K562 (cell line): Measurements from ENCODE around the gene ZNF750. TPM values are rescaled to one million over a fixed set of nuclear protein-coding genes. Genes with fewer than 3 reads are reported as not detected.

Experiments used
- ARHGAP35 ChIP-seq: fragments of 450-650 bp; IDR thresholded peaks from 2 replicates; pipeline ENCODE4 v1.6.1; 2018; ENCODE audit not compliant: partially characterized antibody
- ARID1B ChIP-seq: fragments of 450-650 bp; IDR thresholded peaks from 2 replicates; pipeline ENCODE4 v1.6.1; 2016; ENCODE audit warnings: antibody characterized with exemption, mild to moderate bottlenecking, inconsistent platforms
- COPS2 ChIP-seq: fragments of 450-650 bp; conservative IDR thresholded peaks from 2 replicates; pipeline ENCODE4 v1.6.1; 2016; ENCODE audit warnings: mild to moderate bottlenecking, moderate library complexity
- E2F3 ChIP-seq: fragments of 250-450 bp; sonication (Bioruptor Pico); IDR thresholded peaks from 2 replicates; pipeline ENCODE4 v1.4.0; 2020; ENCODE audit warnings: mild to moderate bottlenecking
- EGR1 ChIP-seq: fragments of 450-650 bp; conservative IDR thresholded peaks from 2 replicates; pipeline ENCODE4 v1.6.1; 2017; ENCODE audit warnings: mild to moderate bottlenecking
- MIER1 ChIP-seq: fragments of 450-650 bp; IDR thresholded peaks from 2 replicates; pipeline ENCODE4 v1.6.1; 2016; ENCODE audit warnings: antibody characterized with exemption, mild to moderate bottlenecking, low read depth
- NFRKB ChIP-seq: fragments of 450-650 bp; IDR thresholded peaks from 2 replicates; pipeline ENCODE4 v1.6.1; 2016; ENCODE audit warnings: low read depth
- PCBP1 ChIP-seq: fragments of 200-400 bp; formaldehyde crosslinking; IDR thresholded peaks from 2 replicates; pipeline ENCODE4 v1.6.1; 2018; ENCODE audit warnings: mild to moderate bottlenecking, low read depth, low read length; ENCODE audit not compliant: poor library complexity, severe bottlenecking
- SAFB2 ChIP-seq: fragments of 200-400 bp; formaldehyde crosslinking; IDR thresholded peaks from 2 replicates; pipeline ENCODE4 v1.6.1; 2018; ENCODE audit warnings: borderline replicate concordance, low read length, low read depth, moderate library complexity; ENCODE audit not compliant: severe bottlenecking
- SMARCA5 ChIP-seq: fragments of 450-650 bp; IDR thresholded peaks from 2 replicates; pipeline ENCODE4 v1.6.1; 2016
- TCF3 ChIP-seq: sonication (generic); formaldehyde crosslinking; IDR thresholded peaks from 2 replicates; pipeline ENCODE4 v1.4.0; 2020; ENCODE audit warnings: mild to moderate bottlenecking, missing genetic modification reagents
- ZNF143 ChIP-seq: sonication (generic); formaldehyde crosslinking; IDR thresholded peaks from 2 replicates; pipeline ENCODE4 v1.9.0; 2022; ENCODE audit warnings: mild to moderate bottlenecking, missing genetic modification reagents
- ZNF274 ChIP-seq: IDR thresholded peaks from 2 replicates; pipeline ENCODE4 v1.6.1; 2011; ENCODE audit warnings: low read depth, mild to moderate bottlenecking, low read length, moderate library complexity, borderline replicate concordance
- ZNF384 ChIP-seq: IDR thresholded peaks from 2 replicates; pipeline ENCODE4 v1.6.1; 2012; ENCODE audit warnings: low read depth, low read length, improper control_type of control experiment
- polyA plus RNA-seq, 8 experiments: library from polyadenylated mRNA; depleted of rRNA in 4 of 8; stranded (reverse) in 5 of 8; unstranded in 3 of 8; fragments of >200 nt; fragmentation: Nextera tagmentation in 2 of 8; fragmentation: Illumina TruSeq in 1 of 8; extraction: Ambion mirVana in 2 of 8; extraction: Trizol in 1 of 8; gene quantifications; 2 replicates each; pipeline versions ENCODE4 v1.2.1 to v1.2.3, GENCODE V29; 2011 to 2014; ENCODE audit warnings: inconsistent platforms in 1 of 8, missing spikeins in 1 of 8
- total RNA-seq, 7 experiments: library from RNA; depleted of rRNA in 6 of 7; stranded (reverse); fragments of >200 nt in 6 of 7; fragmentation: Illumina TruSeq in 2 of 7; extraction: Trizol in 2 of 7; gene quantifications; 2 replicates each; pipeline versions ENCODE4 v1.2.1 to v1.2.3, GENCODE V29; 2011 to 2021; ENCODE audit warnings: low replicate concordance in 1 of 7
- TF ChIP-seq, protein P1 (sequence below), 2 experiments: fragments of 450-650 bp; IDR thresholded peaks; 2 replicates each; pipeline ENCODE4 v1.6.1; 2016; ENCODE audit warnings: mild to moderate bottlenecking in 2 of 2, borderline replicate concordance in 1 of 2, low read depth in 1 of 2, moderate library complexity in 1 of 2
- TF ChIP-seq, protein P2 (sequence below): sonication (generic); formaldehyde crosslinking; IDR thresholded peaks from 2 replicates; pipeline ENCODE4 v1.8.1; 2023; ENCODE audit warnings: mild to moderate bottlenecking, missing genetic modification reagents
- TF ChIP-seq, protein P3 (sequence below): sonication (generic); formaldehyde crosslinking; IDR thresholded peaks from 2 replicates; pipeline ENCODE4 v1.4.0; 2020; ENCODE audit warnings: mild to moderate bottlenecking, missing genetic modification reagents

ZNF750 gene
- total and polyA plus RNA-seq, 9 of the 15 experiments (the other 6 are each of a cell fraction or from before 2014, with no cell fraction given) = not detected

- TF ChIP-seq, protein P1, sequence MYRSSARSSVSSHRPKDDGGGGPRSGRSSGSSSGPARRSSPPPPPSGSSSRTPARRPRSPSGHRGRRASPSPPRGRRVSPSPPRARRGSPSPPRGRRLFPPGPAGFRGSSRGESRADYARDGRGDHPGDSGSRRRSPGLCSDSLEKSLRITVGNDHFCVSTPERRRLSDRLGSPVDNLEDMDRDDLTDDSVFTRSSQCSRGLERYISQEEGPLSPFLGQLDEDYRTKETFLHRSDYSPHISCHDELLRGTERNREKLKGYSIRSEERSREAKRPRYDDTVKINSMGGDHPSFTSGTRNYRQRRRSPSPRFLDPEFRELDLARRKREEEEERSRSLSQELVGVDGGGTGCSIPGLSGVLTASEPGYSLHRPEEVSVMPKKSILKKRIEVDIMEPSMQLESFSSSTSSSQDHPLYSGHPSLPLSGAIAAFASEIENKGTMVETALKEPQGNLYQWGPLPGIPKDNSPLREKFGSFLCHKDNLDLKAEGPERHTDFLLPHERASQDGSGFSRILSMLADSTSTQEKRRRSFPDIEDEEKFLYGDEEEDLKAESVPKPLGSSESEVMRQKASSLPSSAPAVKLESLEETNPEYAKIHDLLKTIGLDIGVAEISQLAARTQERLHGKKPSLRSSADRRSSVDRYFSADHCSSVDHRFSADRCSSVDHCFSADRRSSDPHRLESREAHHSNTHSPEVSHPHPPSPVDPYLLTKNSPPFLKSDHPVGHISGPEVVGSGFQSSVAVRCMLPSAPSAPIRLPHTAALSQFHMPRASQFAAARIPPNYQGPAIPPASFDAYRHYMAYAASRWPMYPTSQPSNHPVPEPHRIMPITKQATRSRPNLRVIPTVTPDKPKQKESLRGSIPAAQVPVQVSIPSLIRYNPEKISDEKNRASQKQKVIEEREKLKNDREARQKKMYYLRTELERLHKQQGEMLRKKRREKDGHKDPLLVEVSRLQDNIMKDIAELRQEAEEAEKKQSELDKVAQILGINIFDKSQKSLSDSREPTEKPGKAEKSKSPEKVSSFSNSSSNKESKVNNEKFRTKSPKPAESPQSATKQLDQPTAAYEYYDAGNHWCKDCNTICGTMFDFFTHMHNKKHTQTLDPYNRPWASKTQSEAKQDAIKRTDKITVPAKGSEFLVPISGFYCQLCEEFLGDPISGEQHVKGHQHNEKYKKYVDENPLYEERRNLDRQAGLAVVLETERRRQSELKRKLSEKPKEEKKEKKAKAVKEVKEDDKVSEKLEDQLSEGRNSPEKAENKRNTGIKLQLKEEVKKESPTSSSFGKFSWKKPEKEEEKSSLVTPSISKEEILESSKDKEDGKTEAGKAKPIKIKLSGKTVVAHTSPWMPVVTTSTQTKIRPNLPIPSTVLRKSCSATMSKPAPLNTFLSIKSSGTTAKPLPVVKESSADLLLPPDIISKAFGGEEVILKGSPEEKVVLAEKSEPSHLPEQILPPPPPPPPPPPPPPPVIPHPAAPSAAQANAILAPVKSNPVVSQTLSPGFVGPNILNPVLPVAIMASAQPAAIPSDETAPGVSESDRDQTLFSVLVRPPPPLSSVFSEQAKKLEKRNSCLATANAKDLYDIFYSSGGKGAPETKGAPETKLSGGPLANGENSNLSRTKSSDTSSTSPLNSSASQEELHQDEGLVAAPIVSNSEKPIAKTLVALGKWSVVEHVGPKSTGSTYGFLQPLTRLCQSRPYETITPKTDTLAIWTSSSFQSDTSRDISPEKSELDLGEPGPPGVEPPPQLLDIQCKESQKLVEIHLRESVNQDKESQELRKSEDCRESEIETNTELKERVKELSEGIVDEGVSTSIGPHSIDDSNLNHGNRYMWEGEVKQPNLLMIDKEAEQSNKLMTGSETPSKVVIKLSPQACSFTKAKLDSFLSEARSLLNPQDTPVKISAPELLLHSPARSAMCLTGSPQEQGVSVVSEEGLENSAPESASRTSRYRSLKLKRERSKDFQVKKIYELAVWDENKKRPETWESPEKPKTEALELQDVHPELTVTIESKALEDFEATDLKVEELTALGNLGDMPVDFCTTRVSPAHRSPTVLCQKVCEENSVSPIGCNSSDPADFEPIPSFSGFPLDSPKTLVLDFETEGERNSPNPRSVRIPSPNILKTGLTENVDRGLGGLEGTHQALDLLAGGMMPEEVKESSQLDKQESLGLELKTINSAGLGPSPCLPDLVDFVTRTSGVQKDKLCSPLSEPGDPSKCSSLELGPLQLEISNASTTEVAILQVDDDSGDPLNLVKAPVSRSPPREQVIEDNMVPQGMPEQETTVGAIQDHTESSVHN (IDR thresholded peaks at IDR 0.05; ENCODE audit: borderline replicate concordance in 1 of 2, low read depth in 1 of 2) = no peak
- TF ChIP-seq TCF3 (CRISPR knock-in tag) = 0 out of 2 replicates have a peak, but pooled peaks have one; percentile 14
- peak; percentile 66 for TF ChIP-seq ARID1B
- TF ChIP-seq SAFB2 = no peak
- TF ChIP-seq ZNF143 (CRISPR knock-in tag) = no peak
- no peak for TF ChIP-seq E2F3
- TF ChIP-seq, protein P2, sequence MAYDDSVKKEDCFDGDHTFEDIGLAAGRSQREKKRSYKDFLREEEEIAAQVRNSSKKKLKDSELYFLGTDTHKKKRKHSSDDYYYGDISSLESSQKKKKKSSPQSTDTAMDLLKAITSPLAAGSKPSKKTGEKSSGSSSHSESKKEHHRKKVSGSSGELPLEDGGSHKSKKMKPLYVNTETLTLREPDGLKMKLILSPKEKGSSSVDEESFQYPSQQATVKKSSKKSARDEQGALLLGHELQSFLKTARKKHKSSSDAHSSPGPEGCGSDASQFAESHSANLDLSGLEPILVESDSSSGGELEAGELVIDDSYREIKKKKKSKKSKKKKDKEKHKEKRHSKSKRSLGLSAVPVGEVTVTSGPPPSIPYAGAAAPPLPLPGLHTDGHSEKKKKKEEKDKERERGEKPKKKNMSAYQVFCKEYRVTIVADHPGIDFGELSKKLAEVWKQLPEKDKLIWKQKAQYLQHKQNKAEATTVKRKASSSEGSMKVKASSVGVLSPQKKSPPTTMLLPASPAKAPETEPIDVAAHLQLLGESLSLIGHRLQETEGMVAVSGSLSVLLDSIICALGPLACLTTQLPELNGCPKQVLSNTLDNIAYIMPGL (CRISPR knock-in tag) = no peak
- no peak for TF ChIP-seq ARHGAP35
- TF ChIP-seq MIER1 = no peak
- TF ChIP-seq, protein P3, sequence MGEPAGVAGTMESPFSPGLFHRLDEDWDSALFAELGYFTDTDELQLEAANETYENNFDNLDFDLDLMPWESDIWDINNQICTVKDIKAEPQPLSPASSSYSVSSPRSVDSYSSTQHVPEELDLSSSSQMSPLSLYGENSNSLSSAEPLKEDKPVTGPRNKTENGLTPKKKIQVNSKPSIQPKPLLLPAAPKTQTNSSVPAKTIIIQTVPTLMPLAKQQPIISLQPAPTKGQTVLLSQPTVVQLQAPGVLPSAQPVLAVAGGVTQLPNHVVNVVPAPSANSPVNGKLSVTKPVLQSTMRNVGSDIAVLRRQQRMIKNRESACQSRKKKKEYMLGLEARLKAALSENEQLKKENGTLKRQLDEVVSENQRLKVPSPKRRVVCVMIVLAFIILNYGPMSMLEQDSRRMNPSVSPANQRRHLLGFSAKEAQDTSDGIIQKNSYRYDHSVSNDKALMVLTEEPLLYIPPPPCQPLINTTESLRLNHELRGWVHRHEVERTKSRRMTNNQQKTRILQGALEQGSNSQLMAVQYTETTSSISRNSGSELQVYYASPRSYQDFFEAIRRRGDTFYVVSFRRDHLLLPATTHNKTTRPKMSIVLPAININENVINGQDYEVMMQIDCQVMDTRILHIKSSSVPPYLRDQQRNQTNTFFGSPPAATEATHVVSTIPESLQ (CRISPR knock-in tag) = no peak
- TF ChIP-seq PCBP1 = no peak
- no peak for TF ChIP-seq COPS2
- TF ChIP-seq EGR1 = no peak
- TF ChIP-seq NFRKB = no peak
- no peak for TF ChIP-seq SMARCA5
- TF ChIP-seq ZNF384 = no peak
- no peak for TF ChIP-seq ZNF274
Measured at GRCh38 chr17:82863941-82864712, 24.3 kb upstream of the ZNF750 start (continued).
